HTERT RPE-1 (cell line): ENCODE measurements around the gene SNAI1.
"Not testable (repeated sequence)": the region's sequence is repeated elsewhere in the genome, so short reads cannot be mapped to it uniquely, and the experiment has no call there.

Experiments used
- in situ Hi-C: fragments of 300-500 bp; cut with MboI; formaldehyde crosslinking; loops from 4 replicates; pipeline ENCODE4 v1.14.3; 2020; ENCODE audit warnings: low sequenced_read_pairs

SNAI1 gene

DNA sequence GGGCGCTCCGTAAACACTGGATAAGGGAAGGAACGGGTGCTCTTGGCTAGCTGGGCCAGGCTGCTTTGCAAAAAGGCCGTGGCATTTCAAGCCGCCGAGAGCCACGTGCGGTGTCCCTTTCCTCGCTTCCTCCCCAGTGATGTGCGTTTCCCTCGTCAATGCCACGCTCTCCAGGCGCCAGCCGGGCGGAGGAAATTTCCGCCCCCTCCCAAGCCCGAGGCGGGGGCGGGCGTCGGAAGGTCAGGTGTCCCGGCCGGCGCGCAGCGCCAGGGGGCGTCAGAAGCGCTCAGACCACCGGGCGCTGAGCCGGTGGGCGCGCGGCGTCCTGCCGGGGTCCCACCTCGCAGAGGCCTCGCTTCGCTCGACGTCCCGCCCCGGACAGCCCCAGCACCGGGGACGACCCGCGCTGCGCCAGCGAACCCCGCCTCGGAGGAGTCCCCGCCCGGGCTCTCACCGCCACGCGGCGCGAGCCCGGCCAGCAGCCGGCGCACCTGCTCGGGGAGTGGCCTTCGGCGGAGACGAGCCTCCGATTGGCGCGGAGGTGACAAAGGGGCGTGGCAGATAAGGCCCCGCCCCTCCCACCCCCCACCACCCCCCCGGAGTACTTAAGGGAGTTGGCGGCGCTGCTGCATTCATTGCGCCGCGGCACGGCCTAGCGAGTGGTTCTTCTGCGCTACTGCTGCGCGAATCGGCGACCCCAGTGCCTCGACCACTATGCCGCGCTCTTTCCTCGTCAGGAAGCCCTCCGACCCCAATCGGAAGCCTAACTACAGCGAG is at the start of gene SNAI1:
TSS of gene SNAI1 (plus strand) at position 635 of the 777 bp plus-strand sequence. CDS start at position 715, 80 bp downstream.
- in situ Hi-C loops: no loop called here

DNA sequence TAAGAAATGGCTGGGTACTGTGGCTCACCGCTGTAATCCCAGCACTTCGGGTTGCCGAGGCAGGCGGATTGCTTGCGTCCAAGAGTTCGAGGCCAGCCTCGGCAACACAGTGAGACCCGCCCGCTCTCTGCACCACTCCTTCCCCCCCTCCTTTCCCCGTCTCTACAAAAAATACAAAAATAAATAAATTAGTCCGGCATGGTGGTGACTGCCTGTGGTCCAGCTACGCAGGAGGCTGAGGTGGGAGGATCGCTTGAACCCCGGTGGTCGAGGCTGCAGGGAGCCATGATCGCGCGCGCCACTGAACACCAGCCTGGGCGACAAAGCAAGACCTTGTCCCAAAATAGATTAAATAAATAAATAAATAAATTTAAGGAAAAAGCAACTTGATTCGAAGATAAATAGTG is 47.0 kb upstream of the SNAI1 start:
- in situ Hi-C loops: no loop called here

DNA sequence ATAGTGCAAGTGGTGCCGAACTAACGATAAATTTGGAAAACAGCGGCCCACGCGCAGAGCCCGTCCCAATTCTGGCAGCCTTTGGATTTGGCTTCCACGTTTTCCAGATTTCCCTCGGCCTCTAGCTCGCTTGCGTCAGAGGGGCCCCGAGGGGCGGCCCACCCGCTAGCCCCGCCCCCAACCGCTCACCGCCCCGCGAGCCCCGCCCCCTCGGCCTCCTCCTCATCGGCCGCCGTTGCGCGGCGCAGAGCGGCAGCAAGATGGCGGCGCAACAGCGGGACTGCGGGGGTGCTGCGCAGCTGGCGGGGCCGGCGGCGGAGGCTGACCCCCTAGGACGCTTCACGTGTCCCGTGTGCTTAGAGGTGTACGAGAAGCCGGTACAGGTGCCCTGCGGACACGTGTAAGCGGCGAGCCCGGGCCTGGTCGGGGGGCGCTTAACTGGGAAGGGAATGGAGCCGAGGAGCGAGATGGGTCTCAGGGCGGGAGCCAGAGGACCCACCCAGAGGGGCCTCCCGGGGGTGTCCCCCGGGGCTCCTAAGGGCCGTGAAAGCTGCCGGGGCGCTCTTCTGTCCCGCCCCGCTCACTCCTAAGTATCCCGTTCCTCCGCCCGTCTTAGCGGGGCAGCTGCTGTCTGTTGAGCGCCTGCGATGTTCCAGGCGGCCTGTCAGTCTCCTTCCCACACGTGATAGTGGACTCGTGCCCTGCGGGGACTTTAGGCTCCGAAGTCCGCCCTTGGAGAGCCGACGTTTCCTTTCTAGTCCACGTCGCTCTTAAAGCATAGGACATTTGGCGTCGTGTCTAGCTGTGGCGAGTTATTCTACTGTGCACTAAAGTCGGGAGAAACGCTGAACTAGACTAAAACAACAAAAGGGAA is 46.4 kb upstream of the SNAI1 start, which contains the start of gene RNF114:
TSS of gene RNF114 (plus strand) at position 245 of the 874 bp plus-strand sequence. CDS start at position 261, 16 bp downstream.
- in situ Hi-C loops: no loop called here

DNA sequence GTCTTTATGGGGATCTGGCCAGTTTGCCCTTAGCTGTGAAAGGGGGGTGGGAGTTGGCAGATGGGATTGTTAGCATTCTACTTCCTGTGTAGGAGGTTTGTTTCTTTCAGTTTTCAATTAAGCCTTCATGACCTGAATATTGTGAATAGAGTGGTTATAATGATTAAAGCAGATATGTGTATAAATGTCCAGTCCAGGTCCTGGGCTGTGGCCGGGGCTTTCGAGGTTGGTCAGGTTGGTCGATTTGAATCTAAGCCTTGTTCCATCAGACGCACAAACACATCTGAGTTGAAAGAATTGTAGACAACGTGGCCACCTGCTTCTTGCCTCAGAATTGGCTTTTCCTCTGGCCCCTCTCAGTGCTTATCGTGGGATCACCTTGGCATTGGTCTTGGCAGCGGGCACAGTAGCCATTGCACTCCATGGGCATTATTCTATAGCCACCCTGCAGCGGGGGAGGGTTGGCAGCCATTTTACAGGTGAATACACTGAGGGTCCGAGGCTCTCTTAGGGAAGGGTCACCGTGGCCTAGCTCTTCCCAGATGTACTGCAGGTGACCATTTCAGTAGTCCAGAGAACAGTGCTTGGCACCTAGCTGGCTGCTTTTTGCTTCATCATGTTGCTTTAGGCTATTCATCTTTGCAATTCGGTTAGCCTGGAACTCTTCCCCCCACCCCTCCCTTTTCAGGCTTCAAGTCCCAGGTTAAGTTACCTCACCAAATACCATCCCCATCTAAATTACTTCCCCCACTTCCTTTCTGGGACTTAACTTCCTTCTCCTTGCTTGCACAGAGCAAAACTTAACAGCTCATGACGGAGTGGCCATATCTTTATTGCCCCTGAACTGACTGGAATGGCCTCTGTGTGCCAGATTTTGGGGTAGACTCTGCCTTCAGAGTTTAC is 45.5 kb upstream of the SNAI1 start:
- in situ Hi-C loops: no loop called here

DNA sequence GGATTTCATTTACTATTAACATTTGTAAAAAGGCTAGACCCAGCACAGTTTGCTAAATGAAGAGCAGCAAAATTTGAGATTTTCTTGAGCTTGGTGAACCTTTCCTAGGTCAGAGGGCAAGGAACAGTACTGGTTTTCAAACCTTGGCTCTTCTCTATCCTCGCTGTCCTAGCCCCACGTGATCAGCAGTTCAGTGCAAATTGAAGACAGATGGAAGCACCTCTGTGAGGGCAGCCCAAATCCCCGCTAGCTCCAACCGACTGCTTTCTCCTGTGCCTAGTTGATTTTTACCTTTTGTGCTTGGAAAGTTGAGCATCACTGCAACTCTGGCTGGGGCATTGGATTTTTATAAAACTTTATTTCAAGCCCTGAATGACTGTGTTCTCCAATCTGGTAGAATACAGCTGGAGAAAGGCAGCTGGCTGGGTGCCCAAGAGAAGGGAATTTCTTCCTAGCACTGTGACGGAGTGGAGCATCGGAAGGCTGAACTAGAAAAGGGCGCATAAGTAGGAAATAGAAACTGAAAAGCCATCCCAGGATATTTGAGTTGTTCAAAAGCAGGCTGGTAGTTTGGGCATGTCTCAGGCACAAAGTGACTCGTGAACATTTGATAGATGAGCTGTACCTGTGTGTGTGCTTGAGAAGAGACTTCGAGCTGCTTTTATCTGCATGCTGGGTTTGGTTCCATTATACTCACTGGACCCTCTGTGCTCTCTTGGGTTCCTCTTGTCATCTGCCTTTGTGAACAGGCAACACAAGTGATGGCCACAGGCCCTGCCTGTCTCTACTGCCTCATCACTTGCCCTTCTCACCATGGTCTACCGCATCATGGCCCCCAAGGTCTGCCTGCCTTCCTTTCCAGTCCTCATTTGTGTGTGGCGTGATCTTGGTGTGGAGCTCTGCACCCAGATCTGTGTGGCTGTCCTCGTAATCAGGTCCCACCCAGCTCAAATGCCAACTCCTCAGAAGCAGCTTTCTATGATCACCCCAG is 44.3 kb upstream of the SNAI1 start:
- in situ Hi-C loops: no loop called here

DNA sequence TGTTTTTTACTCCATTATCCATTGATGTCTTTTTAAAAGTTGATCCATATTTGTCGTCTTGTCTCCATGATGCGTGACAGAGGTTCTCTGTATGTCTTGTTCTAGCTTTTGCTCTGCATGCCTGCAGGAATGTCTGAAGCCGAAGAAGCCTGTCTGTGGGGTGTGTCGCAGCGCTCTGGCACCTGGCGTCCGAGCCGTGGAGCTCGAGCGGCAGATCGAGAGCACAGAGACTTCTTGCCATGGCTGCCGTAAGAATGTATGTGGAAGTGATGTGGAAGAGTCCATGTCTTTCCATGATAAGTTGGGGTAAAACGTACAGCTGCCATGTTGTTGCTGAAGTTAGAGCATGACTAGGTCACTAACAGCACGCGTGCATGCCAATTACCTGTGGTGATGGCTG is 41.3 kb upstream of the SNAI1 start:
- in situ Hi-C loops: no loop called here

DNA sequence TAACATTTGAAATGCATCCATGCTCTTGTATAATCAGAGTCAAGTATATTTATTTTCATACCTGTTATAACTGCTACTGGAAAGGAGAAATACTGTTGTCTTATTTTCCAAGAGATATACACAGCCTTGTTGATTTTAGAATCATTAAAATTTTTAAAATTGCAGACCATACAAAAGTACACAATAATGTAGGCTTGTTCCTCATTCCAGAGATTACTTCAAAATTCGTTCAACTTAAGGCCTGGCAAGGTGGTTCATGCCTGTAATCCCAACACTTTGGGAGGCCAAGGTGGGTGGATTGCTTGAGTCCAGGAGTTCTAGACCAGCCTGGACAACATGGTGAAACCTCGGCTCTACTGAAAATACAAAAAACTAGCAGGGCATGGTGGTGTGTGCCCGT is 40.5 kb upstream of the SNAI1 start:
- in situ Hi-C loops: no loop called here

DNA sequence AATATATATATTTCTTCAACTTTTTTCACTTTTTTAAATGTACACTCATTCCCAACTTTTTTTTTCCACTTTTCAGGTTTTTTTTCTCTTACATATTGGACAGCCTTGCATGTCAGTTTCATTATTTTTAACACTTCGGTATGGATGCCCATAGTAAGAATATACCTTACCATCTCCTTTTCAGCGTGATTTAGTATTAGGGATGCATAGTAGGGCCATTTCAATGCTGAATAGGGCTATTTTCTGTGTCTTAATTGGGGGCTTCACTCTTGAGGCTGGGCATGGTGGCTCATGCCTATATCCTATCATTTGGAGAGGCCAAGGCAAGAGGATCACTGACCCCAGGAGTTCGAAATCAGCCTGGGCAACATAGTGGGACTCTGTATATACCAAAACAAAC is 39.8 kb upstream of the SNAI1 start:
- in situ Hi-C loops: no loop called here

DNA sequence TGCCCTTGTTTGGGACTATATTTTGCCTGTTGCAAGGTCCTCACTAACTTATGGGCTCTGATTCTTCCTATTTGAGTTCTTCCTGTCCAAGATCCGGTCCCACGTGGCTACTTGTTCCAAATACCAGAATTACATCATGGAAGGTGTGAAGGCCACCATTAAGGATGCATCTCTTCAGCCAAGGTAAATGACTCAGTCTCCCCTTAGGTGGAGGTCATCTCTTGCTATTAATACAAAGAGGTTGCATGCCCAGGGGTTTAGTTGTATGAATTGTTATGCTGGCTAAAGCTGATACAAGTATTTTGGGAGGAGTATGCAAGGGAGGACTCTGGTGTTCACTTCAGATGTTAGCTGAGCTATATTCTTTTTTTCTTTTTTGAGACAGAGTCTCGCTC is 37.5 kb upstream of the SNAI1 start:
- in situ Hi-C loops: no loop called here

DNA sequence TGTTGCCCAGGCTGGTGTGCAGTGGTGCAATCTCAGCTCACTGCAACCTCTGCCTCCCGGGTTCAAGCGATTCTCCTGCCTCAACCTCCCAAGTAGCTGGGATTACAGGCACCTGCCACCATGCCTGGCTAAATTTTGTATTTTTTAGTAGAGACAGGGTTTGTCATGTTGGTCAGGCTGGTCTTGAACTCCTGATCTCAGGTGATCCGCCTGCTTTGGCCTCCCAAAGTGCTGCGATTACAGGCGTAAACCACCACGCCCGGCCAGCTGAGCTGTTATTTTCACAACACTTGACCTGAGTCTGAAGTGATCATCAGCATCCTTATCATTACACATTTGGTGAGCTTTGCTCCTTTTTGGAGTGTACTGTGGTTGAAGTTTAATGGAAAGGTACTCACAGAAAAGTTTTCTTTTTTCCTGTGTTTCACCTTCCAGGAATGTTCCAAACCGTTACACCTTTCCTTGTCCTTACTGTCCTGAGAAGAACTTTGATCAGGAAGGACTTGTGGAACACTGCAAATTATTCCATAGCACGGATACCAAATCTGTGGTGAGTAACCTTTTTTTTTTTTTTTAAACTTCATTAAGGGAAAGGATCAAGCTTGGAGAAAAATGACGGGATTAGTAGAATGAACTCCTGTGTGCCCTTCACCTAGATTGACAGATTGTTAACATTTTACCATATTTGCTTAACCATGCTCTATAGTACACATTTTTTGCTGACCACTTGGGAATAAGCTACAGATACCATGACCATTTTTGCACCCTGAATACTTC is 36.9 kb upstream of the SNAI1 start:
- in situ Hi-C loops: no loop called here

DNA sequence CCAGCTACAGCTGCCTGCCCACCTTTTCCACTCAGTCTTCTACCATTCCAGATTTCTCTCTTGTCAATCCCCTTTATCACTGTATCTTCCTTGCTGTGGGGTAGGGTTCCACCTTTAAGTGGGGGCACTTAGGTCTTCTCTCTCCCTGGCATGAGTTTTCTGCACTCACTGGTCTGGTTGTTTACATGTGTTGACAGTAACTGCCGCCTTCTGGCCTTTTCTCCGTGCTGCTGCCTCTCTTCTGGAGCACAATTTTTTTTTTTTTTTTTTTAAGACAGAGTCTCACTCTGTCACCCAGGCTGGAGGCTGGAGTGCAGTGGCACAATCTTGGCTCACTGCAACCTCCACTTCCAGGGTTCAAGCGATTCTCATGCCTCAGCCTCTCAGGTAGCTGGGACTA is 34.6 kb upstream of the SNAI1 start:
- in situ Hi-C loops: no loop called here

DNA sequence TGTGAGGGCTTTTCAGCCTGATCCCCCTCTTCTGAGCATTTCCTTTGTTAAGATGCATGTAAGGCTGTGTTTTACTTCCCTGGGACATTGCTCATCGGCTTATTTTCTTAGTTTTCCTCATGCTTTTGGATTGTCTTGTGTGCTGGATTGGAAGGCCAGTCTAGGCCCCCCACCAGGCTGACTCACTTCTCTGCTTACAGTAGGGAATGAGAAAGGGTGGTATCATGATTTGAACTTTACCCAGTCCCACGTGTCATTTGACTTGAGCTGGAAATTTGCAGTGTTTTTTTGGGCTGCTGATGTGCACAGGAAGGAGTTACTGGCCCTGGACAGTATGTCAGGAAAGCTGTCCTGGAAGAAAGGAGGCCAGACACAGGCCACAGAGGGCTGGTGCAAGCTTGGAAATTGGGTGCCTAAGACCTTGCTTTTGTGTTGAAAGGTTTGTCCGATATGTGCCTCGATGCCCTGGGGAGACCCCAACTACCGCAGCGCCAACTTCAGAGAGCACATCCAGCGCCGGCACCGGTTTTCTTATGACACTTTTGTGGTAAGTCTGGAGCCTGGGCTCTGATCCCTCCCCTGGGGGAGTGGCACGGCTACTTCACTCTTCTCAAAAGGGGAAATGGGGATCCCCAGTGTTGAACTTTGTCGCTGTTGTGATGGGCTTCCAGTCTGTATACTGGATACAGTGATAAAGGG is 33.8 kb upstream of the SNAI1 start:
- in situ Hi-C loops: no loop called here

DNA sequence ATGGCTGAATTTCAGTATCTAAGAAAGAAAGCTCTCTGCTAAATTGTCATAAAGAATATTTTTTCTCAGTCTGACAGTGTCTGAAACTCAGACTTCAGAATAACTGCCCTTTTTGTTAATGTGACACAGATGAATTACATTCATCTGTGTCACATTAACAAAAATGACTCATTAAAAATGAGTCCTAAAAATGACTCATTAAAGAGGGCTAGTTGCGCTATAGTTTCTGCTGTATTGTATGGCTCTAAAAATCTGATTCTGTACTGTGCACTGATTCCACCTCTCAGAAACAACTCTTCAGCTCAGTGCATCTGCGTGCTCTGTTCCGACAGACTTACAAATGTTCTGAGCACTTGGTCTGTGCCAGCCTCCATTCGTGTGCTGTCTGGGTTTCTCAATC is 31.6 kb upstream of the SNAI1 start:
- in situ Hi-C loops: no loop called here

DNA sequence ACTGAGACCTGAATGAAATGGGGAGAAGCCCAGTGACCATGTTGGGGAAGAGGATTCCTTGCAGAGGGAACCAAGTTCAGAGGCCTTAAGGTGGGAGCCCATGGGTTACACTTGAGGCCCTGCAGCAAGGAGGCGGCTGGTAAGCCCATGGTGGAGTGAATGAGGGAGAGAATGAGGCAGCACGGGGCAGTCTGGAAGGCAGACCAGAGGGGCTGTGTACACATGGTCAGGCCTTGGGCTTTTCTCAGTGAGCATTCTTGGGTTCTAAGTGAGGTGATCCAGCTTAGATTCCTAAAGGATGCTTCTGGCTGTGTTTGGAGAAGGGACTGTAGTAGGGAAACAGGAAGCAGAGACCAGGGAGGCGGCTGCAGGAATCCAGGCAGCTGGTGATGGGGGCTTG is 27.6 kb upstream of the SNAI1 start:
- in situ Hi-C loops: no loop called here

DNA sequence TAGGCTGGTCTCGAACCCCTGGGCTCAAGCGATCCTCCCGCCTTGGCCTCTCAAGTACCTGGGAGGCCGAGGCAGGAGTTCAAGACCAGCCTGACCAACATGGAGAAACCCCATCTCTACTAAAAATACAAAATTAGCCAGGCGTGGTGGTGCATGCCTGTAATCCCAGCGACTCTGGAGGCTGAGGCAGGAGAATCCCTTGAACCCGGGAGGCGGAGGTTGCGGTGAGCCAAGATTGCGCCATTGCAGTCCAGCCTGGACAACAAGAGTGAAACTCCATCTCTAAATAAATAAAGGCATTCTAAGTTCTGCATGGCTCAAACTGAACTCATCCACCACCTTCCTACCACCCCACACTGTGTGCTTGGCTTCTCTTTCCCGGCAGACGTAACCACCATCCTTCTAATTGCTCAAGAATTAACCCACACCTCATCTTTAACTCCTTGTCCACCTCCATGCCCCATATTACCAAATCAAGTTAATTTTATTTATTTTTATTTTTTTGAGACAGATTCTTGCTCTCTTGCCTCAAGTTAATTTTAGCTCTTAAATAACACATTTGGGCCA is 26.9 kb upstream of the SNAI1 start:
- in situ Hi-C loops: not testable (repeated sequence)

DNA sequence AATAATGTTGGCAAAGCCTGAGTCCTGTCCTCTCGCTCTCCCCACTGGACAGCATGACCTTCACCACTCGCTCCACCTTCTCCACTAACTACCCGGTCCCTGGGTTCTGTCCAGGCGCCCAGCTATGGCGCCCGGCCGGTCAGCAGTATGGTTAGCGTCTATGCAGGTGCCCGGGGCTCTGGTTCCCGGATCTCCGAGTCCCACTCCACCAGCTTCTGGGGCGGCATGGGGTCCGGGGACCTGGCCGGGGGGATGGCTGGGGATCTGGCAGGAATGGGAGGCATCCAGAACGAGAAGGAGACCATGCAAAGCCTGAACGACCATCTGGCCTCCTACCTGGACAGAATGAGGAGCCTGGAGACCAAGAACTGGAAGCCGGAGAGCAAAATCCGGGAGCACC is 26.1 kb upstream of the SNAI1 start:
- in situ Hi-C loops: no loop called here

DNA sequence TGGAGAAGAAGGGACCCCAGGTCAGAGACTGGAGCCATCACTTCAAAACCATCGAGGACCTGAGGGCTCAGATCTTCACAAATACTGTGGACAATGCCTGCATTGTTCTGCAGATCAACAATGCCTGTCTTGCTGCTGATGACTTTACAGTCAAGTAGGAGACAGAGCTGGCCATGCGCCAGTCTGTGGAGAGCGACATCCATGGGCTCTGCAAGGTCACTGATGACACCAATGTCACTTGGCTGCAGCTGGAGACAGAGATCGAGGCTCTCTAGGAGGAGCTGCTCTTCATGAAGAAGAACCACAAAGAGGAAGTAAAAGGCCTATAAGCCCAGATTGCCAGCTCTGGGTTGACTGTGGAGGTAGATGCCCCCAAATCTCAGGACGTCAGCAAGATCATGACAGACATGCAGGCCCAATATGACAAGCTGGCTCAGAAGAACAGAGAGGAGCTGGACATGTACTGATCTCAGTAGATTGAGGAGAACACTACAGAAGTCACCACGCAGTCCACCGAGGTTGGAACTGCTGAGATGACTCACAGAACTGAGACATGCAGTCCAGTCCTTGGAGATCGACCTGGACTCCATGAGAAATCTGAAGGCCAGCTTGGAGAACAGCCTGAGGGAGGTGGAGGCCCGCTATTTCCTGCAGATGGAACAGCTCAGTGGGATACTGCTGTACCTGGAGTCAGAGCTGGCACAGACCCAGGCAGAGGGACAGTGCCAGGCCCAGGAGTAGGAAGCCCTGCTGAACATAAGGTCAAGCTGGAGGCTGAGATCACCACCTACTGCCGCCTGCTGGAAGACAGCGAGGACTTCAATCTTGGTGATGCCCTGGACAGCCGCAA is 25.5 kb upstream of the SNAI1 start:
- in situ Hi-C loops: not testable (repeated sequence)
